Lower lobe of right lung (tissue), 2 donors: ENCODE data around the gene LPIN2. TPM values are rescaled to one million over a fixed set of nuclear protein-coding genes. Genes with fewer than 3 reads are reported as not detected.
A peak's percentile ranks its signal among the peaks of the same experiment; 100 is the strongest.

Experiments
- ATAC-seq, 2 donors: fragments of 200-7000 bp; cut with Tn5 transposase; one replicate each; pipeline ENCODE4 v1.9.1; 2020 to 2022; ENCODE audit warnings: mild to moderate bottlenecking in 2 of 2, moderate library complexity in 2 of 2
- DNase-seq: peaks from one replicate; pipeline ENCODE4 v3.0.0-alpha.2; 2020
- H3K27ac ChIP-seq: fragments of 200-600 bp; one replicate; pipeline ENCODE4 v1.8.0; 2022
- H3K27me3 ChIP-seq: fragments of 200-600 bp; one replicate; pipeline ENCODE4 v1.8.0; 2022; ENCODE audit warnings: low read depth
- H3K36me3 ChIP-seq: fragments of 200-600 bp; one replicate; pipeline ENCODE4 v1.8.0; 2022; ENCODE audit warnings: mild to moderate bottlenecking
- H3K4me1 ChIP-seq: fragments of 200-600 bp; one replicate; pipeline ENCODE4 v1.8.0; 2022
- H3K4me3 ChIP-seq: fragments of 200-600 bp; one replicate; pipeline ENCODE4 v1.8.0; 2022; ENCODE audit warnings: mild to moderate bottlenecking
- H3K9me3 ChIP-seq: fragments of 200-600 bp; one replicate; pipeline ENCODE4 v1.8.0; 2022
- intact Hi-C: fragments of 100-400 bp; cut with DNase I; formaldehyde crosslinking; loops from one replicate; pipeline ENCODE4 v1.11.0; 2022
- total RNA-seq: library from RNA; stranded (reverse); fragmentation: NEBNext Ultra II Directional; extraction: Animal tissue kit (Norgen Biotek cat#: 25700); gene quantifications from one replicate; pipeline ENCODE4 v1.2.1, GENCODE V29; 2021
- TF ChIP-seq, protein P1 (sequence below): fragments of 200-600 bp; IDR thresholded peaks from one replicate; pipeline ENCODE4 v1.8.0; 2022; ENCODE audit warnings: antibody characterized with exemption, mild to moderate bottlenecking
- donor health status: DM: no; HTN: yes; CAD: no; lungs with severe emphysema.

LPIN2 gene
- total RNA-seq, 1 donor from 2014 or later, result 51.1 TPM

DNA sequence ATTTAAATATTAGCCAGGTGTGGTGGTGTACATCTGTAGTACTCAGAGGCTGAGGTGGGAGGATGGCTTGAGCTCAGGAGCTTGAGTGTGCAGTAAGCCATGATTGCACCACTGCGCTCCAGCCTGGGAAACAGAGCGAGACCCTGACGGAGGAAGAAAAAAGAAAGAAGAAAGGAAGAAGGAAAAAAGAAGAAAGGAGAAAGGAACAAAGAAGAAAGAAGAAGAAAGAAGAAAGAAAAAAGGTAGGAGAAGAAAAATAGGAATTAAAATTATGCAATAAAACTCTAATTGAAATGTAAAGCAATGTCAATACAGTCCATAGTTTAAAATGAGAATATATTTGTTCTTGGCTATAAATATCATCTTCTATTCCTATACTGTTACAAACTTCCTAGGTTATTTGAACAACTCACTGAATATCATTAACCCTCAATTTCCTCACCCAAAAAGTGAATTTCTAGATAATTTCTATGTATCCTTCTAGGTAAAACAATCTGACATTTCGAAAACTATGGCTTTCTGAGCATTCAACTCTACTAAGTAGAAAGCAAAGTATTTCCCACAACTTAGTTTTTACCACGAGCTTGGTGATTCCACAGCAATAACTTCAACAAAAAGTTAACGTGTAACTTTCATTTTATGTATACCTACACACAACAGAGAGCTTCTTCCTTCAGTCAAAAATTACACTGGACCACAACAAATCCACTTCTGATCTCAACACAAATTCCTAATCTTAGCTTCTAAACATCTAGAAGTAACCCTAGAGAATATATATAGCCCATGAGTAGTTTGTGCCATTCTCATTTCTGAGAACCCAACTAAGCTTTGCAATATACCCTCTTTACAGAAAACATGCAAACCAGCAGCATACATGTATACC, 19.7 kb downstream of the LPIN2 start:
- TF ChIP-seq, protein P1, sequence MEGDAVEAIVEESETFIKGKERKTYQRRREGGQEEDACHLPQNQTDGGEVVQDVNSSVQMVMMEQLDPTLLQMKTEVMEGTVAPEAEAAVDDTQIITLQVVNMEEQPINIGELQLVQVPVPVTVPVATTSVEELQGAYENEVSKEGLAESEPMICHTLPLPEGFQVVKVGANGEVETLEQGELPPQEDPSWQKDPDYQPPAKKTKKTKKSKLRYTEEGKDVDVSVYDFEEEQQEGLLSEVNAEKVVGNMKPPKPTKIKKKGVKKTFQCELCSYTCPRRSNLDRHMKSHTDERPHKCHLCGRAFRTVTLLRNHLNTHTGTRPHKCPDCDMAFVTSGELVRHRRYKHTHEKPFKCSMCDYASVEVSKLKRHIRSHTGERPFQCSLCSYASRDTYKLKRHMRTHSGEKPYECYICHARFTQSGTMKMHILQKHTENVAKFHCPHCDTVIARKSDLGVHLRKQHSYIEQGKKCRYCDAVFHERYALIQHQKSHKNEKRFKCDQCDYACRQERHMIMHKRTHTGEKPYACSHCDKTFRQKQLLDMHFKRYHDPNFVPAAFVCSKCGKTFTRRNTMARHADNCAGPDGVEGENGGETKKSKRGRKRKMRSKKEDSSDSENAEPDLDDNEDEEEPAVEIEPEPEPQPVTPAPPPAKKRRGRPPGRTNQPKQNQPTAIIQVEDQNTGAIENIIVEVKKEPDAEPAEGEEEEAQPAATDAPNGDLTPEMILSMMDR, result no peak
- Histone ChIP-seq H3K36me3 (no peaks in the 10 kb centered on the region), H3K4me3 (no peak overlapping the region), H3K27ac (no peak overlapping the region), H3K27me3 (no peaks in the 10 kb centered on the region), H3K9me3 (no peaks in the 10 kb centered on the region), H3K4me1 (peaks cover 34% of the 10 kb centered on the region)
- intact Hi-C loops, result no loop called here
- ATAC-seq (no peak), DNase-seq (no peak)

DNA sequence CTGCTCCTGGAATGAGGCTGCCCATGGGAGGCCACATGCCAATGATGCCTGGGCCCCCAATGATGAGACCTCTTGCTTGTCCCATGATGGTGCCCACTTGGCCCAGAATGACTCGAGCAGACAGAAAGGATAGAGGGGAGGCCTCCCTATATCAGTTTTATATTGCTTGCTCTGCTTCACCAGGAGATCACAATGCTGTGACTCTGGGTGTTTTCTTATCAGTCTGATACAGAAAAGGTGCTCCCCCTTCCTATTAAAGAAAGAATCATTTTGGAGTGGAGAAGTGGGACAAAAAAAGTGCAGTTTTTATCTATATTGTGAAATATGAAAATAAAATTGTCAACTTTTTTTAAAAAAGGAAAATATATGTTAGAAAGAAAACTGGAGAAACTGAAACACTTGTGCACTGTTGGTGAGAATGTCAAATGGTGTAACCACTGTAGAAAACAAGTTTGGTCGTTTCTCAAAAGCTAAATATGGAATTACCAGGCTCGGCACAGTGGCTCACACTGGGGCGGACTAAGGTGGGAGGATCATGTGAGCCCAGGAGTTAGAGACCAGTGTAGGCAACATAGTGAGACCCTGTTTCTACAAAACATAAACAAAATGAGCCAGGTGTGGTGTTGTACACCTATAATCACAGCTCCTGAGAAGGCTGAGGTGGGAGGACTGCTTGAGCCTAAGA, 21.8 kb downstream of the LPIN2 start:
- no peak for DNase-seq
- intact Hi-C loops, result no loop called here

DNA sequence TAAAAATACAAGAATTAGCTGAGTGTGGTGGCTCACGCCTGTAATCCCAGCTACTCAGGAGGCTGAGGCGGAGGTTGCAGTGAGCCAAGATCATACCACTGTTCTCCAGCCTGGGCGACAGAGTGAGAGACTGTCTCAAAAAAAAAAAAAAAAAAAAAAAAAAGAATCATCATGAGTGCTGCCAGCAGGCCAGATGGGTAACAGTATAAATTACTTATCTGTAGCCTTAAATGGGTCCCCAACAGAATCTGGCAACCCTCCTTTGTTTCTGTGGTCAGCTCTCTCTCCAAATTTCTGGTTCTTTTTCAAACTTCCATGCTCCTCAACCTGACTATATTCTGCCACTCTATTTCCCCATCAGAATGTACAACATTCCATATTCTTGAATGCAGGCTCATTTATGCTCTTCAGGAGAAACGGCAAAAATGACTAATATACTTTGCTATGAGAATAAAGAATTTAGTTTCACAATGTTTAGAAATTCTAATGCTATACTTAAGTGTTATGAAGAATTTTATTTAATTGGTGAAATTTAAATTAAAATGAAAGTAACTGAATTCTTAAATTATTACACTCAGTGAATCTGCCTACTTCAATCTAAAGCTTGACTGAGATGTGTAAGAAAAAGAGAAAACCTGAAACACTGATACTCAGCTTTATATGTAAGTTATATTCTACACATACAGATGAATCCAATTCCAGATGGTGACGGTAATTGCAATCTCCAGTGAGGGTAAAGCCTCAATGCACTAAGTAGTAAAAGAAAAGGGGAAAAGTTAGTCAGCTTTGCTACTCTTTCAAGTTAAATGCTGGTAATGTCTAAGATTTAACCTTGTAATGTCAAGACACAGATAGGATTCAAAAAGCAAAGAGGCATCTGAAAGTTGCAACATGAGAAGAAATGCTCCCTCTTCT, 24.8 kb downstream of the LPIN2 start:
- intact Hi-C loops, result no loop called here
- ATAC-seq (no peak), DNase-seq (no peak)
- no peaks in the 10 kb centered on the region for H3K9me3 ChIP-seq
- no peaks in the 10 kb centered on the region for H3K27me3 ChIP-seq
- no peak overlapping the region for H3K4me3 ChIP-seq
- TF ChIP-seq, protein P1, result no peak
- no peaks in the 10 kb centered on the region for H3K36me3 ChIP-seq
- no peak overlapping the region for H3K27ac ChIP-seq
- peaks cover 45% of the 10 kb centered on the region for H3K4me1 ChIP-seq

More for the DNA sequence above, 21.8 kb downstream of the LPIN2 start:
- peaks cover 31% of the 10 kb centered on the region for H3K4me1 ChIP-seq
- H3K27ac ChIP-seq, result no peak overlapping the region
- H3K27me3 ChIP-seq, result no peaks in the 10 kb centered on the region
- H3K4me3 ChIP-seq, result no peak overlapping the region
- no peaks in the 10 kb centered on the region for H3K36me3 ChIP-seq
- H3K9me3 ChIP-seq, result no peaks in the 10 kb centered on the region
- no peak for ATAC-seq
- TF ChIP-seq, protein P1, result no peak

DNA sequence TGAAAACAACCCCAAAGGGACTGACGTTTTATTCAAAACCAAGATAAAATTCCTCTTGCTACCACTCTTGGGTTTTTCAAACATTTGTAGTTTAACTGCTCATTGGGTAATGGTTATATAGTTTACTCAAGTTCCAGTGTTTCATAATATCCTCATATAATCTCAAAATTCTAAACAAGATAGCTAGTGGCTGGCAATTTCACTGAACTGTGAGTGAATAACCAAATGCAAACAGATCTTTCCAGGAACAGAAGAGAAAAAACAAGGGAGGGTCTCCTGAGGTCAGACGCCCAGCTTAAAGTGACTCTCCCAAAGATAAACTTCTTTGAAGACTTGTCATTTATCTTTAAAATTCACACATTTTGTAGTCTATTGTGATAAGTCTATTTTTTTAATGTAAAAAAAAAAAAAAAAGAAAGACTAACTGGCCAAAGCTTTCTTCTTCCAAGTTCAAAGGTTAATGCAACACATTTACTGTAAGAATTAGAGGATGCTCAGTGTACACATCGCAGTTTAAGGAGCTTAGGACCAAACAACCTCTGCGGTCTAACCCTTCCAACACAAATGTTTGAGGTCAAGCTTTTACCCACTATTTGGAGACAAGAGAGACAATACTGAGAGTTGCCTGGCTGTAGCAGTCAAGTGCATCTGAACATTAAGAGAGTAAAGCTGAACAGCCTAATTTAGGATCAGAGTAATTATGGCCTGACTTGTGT, 26.6 kb downstream of the LPIN2 start:
- Histone ChIP-seq H3K4me3 (no peak overlapping the region), H3K27me3 (no peaks in the 10 kb centered on the region), H3K27ac (no peak overlapping the region), H3K36me3 (no peaks in the 10 kb centered on the region), H3K4me1 (peaks cover 63% of the 10 kb centered on the region), H3K9me3 (no peaks in the 10 kb centered on the region)
- intact Hi-C loops, result no loop called here
- TF ChIP-seq, protein P1, result no peak
- ATAC-seq (peak in 1 of 2 donors; percentile 71), DNase-seq (no peak)
